ENCODE measurements around the gene HLA-DQA1. TPM values are rescaled to one million over a fixed set of nuclear protein-coding genes. Genes with fewer than 3 reads are reported as not detected.
"Not testable (repeated sequence)": the region's sequence is repeated elsewhere in the genome, so short reads cannot be mapped to it uniquely, and the experiment has no call there.

The HLA-DQA1 gene
- polyA plus RNA-seq, 3 donors = 6.2 to 47.9 (median 8.1) TPM

- no peak overlapping the region for H3K27ac ChIP-seq (ENCODE audit: low read depth, low read length)
- WGBS, 3 donors = 35 to 37% (median 36%) methylated on average over 3 of the region's 3 CpGs
Observed at GRCh38 chr6:32615885-32616532, 21.2 kb upstream of the HLA-DQA1 start.

DNA sequence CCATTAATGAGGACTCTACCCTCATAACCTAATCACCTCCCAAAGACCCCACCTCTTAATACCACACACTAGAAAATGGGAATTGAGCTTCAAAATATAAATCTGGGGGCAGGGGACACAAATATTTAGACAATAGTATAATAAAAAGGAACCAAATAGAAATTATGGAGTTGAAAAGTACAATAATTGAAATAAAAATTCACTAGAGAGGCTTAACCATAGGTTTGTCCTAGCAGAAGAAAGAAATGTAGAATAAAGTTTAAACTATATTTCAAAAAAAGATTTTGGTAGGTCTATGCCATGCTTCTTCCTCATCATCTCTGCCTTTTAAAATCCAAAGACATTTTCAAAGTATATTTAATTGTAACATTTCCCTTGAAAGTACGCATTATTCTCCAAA is 19.5 kb upstream of the HLA-DQA1 start:
- 41 to 100% (median 70%) methylated on average over 1 of the region's 1 CpG for WGBS, 3 donors
- H3K27ac ChIP-seq (ENCODE audit: low read depth, low read length) = no peak overlapping the region

GRCh38 chr6:32621372-32621771 is 15.8 kb upstream of the HLA-DQA1 start:
- 23 to 41% (median 37%) methylated on average over 3 of the region's 3 CpGs for WGBS, 3 donors
- H3K27ac ChIP-seq (ENCODE audit: low read depth, low read length) = no peak overlapping the region

DNA sequence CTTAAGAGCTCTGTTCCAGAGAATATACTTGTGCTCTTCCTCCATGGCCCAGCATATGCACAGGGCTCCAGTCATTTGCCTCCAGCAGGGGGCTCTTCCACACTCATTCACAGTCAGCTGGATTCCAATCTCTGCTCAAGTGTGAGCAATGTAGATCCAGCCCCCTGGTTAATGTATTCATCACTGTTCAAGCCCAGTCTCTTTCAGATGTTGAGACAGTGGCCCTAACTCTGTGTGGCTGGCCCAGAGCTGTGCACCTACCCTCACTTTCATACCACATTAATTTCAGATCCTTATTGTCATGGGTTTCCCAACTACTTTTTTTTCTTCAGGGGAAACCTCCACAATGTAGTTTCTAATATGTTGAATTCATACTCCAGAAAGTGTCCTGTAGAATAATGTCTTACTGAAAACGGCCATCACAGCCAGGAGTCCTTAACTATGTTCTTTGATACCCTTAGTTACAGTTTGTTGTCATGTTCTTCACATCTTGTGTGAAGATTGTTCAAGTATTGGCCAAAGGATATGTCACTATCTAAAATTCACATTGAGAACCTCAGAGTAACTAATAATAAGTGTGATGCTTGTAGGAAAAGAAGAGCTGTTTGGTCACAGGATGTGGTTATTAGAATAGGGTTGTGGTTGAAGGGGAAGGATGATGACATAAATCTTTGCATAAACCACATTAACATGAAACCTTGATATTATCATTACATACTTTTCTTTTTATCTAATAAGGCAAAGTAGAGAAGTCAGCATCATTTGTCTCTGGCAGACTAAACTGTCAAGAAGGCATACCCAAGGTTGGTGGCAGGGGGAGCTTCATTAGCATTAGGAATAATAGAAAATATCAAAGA is 14.4 kb upstream of the HLA-DQA1 start:
- 0 to 44% (median 0%) methylated on average over 1 of the region's 1 CpG for WGBS, 3 donors

DNA sequence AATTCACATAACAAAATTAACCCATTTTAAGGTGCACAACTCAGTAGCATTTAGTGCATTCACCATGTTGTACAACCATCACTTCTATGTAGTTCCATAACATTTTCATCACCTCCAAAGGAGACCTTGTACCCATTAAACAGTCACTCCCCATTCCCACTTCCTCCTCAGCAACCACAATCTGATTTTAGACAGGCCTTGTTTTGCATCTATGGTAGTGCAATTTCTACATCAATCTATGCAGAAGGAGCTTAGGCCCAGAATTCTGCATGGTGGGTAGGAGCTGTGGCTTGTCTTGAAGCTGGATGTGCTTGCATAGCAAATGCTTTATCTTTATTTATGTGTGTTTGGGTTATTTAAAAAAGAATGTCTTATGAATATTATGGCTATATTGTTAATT is 13.5 kb upstream of the HLA-DQA1 start:
- no peak overlapping the region for H3K27ac ChIP-seq (ENCODE audit: low read depth, low read length)

More for the DNA sequence above, 14.4 kb upstream of the HLA-DQA1 start:
- no peak overlapping the region for H3K27ac ChIP-seq (ENCODE audit: low read depth, low read length)

DNA sequence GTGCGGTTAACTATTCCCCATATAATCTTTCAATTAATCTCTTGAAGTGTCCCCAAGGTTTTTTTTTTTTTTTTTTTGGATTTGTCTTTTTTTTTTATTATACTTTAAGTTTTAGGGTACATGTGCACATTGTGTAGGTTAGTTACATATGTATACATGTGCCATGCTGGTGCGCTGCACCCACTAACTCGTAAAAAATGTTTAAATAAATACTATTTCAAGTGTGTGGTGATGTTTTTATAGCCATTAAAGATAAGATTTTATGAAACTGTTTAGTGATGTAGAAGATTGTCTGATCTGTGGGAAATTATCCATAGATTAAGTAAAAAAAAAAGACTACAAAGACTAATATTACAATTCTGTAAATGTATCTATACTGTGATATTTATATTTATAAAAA is 12.6 kb upstream of the HLA-DQA1 start:
- H3K27ac ChIP-seq (ENCODE audit: low read depth, low read length) = no peak overlapping the region
- WGBS, 3 donors = 0% methylated on average over 1 of the region's 3 CpGs

GRCh38 chr6:32625137-32625536 is 12.1 kb upstream of the HLA-DQA1 start:
- 18 to 22% (median 19%) methylated on average over 5 of the region's 5 CpGs for WGBS, 3 donors
- H3K27ac ChIP-seq (ENCODE audit: low read depth, low read length) = no peak overlapping the region

DNA sequence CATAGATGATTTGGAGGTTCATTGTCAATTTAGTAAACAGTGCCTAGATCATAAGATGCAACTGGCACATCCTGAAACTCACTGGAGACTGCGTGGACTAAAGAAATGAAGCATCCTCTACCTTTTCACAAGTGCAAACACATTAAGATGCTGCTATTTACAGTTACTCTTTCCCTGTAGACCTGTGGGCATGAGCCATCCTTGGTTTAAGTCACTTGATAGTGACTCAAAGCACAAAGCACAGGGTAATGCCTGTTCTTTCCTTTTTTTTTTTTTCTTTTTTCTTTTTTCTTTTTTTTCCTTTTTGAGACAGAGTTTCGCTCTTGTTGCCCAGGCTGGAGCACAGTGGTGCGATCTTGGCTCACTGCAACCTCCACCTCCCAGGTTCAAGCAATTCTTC is 10.0 kb upstream of the HLA-DQA1 start:
- WGBS, 3 donors = 0 to 1% (median 0%) methylated on average over 1 of the region's 3 CpGs

DNA sequence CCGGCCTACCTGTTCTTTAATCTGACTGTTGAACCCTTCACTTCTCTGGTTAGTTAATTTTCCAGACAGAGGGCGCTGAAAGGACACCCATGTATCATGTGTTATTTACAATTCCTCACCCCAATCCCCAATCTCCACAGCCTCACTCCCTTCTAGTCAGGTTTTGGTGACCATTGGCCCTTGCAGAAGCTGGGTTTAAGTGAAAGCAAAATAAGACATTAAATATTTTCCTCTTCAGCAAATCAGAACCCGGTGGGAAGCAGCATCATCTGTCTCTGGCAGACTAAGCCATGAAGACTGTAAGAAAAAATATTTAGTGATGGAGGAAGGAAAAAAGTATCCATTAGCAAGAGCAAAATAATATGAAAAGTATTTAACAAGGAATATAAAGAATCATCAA is 9.4 kb upstream of the HLA-DQA1 start:
- H3K27ac ChIP-seq (ENCODE audit: low read depth, low read length) = no peak overlapping the region
- WGBS, 3 donors = 29 to 39% (median 32%) methylated on average over 3 of the region's 3 CpGs

More for the DNA sequence above, 10.0 kb upstream of the HLA-DQA1 start:
- no peak overlapping the region for H3K27ac ChIP-seq (ENCODE audit: low read depth, low read length)

DNA sequence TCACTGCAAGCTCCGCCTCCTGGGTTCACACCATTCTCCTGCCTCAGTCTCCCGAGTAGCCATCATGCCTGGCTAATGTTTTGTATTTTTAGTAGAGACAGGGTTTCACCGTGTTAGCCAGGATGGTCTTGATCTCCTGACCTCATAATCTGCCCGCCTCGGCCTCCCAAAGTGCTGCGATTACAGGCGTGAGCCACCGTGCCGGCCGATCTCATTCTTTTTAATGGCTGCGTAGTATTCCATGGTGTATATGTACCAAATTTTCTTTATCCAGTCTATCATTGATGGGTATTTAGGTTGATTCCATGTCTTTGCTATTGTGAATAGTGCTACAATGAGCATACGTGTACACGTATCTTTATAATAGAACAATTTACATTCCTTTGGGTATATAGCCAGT is 7.4 kb upstream of the HLA-DQA1 start:
- WGBS, 3 donors = 58 to 100% (median 61%) methylated on average over 2 of the region's 13 CpGs
- H3K27ac ChIP-seq (ENCODE audit: low read depth, low read length) = not testable (repeated sequence)

DNA sequence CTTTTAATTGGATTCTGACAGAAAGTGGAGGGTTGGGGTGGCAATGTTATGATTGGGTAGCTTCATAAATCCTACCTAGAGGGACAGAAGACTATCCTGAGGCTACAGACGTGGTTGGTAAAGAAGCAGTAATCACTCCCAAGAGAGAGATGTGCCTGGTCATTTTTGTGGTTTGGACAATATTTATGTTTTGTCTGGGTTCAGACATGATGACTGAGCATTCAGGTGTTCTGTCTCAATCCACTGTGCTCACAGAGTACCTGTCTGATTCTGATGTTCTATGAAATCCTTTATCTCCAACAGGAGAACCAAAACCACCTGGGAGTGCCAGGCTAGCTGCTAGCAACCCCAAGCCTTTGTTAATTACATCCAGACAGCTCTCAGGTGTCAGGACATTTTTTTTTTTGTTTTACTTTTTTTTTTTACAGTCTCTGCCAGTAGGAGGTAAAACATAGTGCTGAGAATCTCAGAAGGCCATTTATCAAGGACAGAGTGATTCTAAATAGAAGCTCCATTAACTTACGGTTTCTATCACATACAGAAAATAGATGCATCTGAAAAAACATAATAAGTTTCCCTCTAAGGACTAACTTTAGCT is 1.6 kb upstream of the HLA-DQA1 start:
- WGBS, 3 donors = 13 to 37% (median 14%) methylated on average over 2 of the region's 2 CpGs
- H3K27ac ChIP-seq (ENCODE audit: low read depth, low read length) = no peak overlapping the region

GRCh38 chr6:32637883-32638282 is 677 bp downstream of the HLA-DQA1 start:
- WGBS, 3 donors = 45 to 78% (median 75%) methylated on average over 3 of the region's 3 CpGs
- no peak overlapping the region for H3K27ac ChIP-seq (ENCODE audit: low read depth, low read length)

GRCh38 chr6:32638532-32639219 is 1.5 kb downstream of the HLA-DQA1 start:
- 45 to 74% (median 62%) methylated on average over 9 of the region's 9 CpGs for WGBS, 3 donors
- H3K27ac ChIP-seq (ENCODE audit: low read depth, low read length) = no peak overlapping the region

GRCh38 chr6:32639440-32640394 is 2.5 kb downstream of the HLA-DQA1 start:
- WGBS, 3 donors = 63 to 86% (median 73%) methylated on average over 8 of the region's 8 CpGs
- no peak overlapping the region for H3K27ac ChIP-seq (ENCODE audit: low read depth, low read length)

DNA sequence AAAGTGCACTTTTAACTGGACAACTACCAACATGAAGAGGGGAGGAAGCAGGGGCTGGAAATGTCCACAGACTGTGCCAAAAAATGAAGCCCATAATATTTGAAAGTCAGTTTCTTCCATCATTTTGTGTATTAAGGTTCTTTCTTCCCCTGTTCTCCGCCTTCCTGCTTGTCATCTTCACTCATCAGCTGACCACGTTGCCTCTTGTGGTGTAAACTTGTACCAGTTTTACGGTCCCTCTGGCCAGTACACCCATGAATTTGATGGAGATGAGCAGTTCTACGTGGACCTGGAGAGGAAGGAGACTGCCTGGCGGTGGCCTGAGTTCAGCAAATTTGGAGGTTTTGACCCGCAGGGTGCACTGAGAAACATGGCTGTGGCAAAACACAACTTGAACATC is 3.9 kb downstream of the HLA-DQA1 start:
- no peak overlapping the region for H3K27ac ChIP-seq (ENCODE audit: low read depth, low read length)
- WGBS, 3 donors = 78 to 90% (median 82%) methylated on average over 6 of the region's 6 CpGs

- WGBS, 3 donors = 29 to 50% (median 49%) methylated on average over 2 of the region's 2 CpGs
- not testable (repeated sequence) for H3K27ac ChIP-seq (ENCODE audit: low read depth, low read length)
Observed at GRCh38 chr6:32641785-32642719, 4.8 kb downstream of the HLA-DQA1 start.

- H3K27ac ChIP-seq (ENCODE audit: low read depth, low read length) = no peak overlapping the region
- 57 to 81% (median 62%) methylated on average over 6 of the region's 6 CpGs for WGBS, 3 donors
Observed at GRCh38 chr6:32642720-32643106, 5.5 kb downstream of the HLA-DQA1 start.

Data from adipose tissue (tissue), 3 donors.